ENCODE measurements around the gene ATE1. TPM values are rescaled to one million over a fixed set of nuclear protein-coding genes. Genes with fewer than 3 reads are reported as not detected.

Gene ATE1
- total and polyA plus RNA-seq, 2 of the 4 experiments (the other 2 are of a cell fraction) = 6.4 to 27.8 TPM

DNA sequence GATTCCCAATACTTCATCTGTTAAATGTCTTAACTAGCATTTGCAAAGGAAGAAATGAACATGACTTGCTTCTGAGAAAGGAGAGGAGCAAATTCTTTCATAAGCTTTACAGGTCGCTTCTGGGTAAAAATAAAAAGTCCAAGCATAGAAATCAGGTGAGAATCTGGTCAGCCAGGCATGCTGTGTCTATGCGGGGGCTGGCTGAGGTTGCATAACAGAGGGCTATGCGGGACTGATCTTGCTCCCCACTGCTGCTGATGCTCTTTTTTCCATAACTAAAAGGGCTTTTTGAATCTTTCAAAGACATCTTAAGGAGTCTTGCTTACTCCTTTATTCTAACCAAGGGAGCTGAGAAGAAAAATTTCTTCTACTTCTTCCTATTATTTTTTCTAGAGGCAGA is 236.9 kb downstream of the ATE1 start:
- no peak overlapping the region for H3K23ac ChIP-seq (ENCODE audit: low read depth, low read length)
- H3K9ac ChIP-seq (ENCODE audit: low read depth, low read length) = no peak overlapping the region
- no peaks in the 10 kb centered on the region for H3K9me3 ChIP-seq (ENCODE audit: control insufficient read depth, insufficient read depth, low read length)
- H3K18ac ChIP-seq (ENCODE audit: low read depth, low read length) = no peak overlapping the region
- H3K14ac ChIP-seq (replicated peaks; ENCODE audit: low read depth, low read length) = no peak overlapping the region
- H3K79me1 ChIP-seq (ENCODE audit: low read depth in 1 of 2, low read length in 2 of 2) = no peaks in the 10 kb centered on the region
- no peak overlapping the region for H3K27ac ChIP-seq (ENCODE audit: insufficient read depth, low read length)
- H2BK15ac ChIP-seq (ENCODE audit: low read depth, low read length) = no peak overlapping the region
- H2BK120ac ChIP-seq (ENCODE audit: low read depth, low read length) = no peak overlapping the region
- no peak overlapping the region for H2BK5ac ChIP-seq (ENCODE audit: low read depth, low read length, poor library complexity, severe bottlenecking)
- no peak overlapping the region for H4K8ac ChIP-seq (ENCODE audit: low read depth in 2 of 2, low read length in 2 of 2)
- H2AK9ac ChIP-seq (replicated peaks; ENCODE audit: low read depth, low read length, poor library complexity) = no peak overlapping the region
- no peak overlapping the region for H3K4me3 ChIP-seq (ENCODE audit: insufficient read depth, low read depth, low read length)
- H3K4me1 ChIP-seq (ENCODE audit: control insufficient read depth, insufficient read depth, low read length) = no peaks in the 10 kb centered on the region
- H2AK5ac ChIP-seq (ENCODE audit: low read depth, low read length) = no peak overlapping the region
- no peaks in the 10 kb centered on the region for H3K9me1 ChIP-seq (ENCODE audit: insufficient read depth, low read length)
- BruUV-seq (replicated peaks) = no TSS peak
- H3K4ac ChIP-seq (ENCODE audit: low read depth, low read length) = no peak overlapping the region
- no peak overlapping the region for H3K4me2 ChIP-seq (ENCODE audit: low read depth, low read length)
- DNase-seq (no peak), ATAC-seq (ENCODE audit: low read depth) (no peak)
- no peak overlapping the region for H4K91ac ChIP-seq (ENCODE audit: insufficient read depth, low read depth, low read length)
- no peaks in the 10 kb centered on the region for H3K27me3 ChIP-seq (ENCODE audit: control insufficient read depth, insufficient read depth, low read length)
- whole genome bisulfite sequencing, 2 experiments (ENCODE audit: extremely low coverage in 2 of 2, insufficient read length in 1 of 2) = 86% methylated on average over 1 of the region's 3 CpGs; no CpG with 5 or more reads in 1 of the 2 experiments
- CTCF ChIA-PET = no interaction called here
- POLR2A ChIA-PET (ENCODE audit: unreplicated experiment) = no interaction called here
- in situ Hi-C loops (cut with MboI; ENCODE audit: low sequenced_read_pairs) (no loop called here), intact Hi-C loops (cut with micrococcal nuclease) (no loop called here), dilution Hi-C loops (cut with HindIII; ENCODE audit: low sequenced_read_pairs, unreplicated experiment) (no loop called here)
- no peaks in the 10 kb centered on the region for H3K36me3 ChIP-seq (ENCODE audit: control insufficient read depth, insufficient read depth, low read length)
- H2BK20ac ChIP-seq (ENCODE audit: low read depth, low read length) = no peak overlapping the region
- no peak overlapping the region for H4K5ac ChIP-seq (ENCODE audit: low read depth, low read length)
- no peak overlapping the region for H2AFZ ChIP-seq (replicated peaks; ENCODE audit: low read length, poor library complexity)
- H3K56ac ChIP-seq (ENCODE audit: extremely low read depth, insufficient read depth, low read length) = no peak overlapping the region
- TF ChIP-seq RCOR1 (IDR thresholded peaks at IDR 0.05; ENCODE audit: insufficient replicate concordance, low read length) (no peak), MAFK (IDR thresholded peaks at IDR 0.05; ENCODE audit: low read depth, low read length) (no peak)
- no peaks in the 10 kb centered on the region for H4K20me1 ChIP-seq (ENCODE audit: insufficient read depth, low read length)

Small RNA genes within 50 kb of the gene (microRNA-seq; reads per million reads assigned to microRNA genes)
- not detected for gene RF00019 (ENCODE audit: insufficient read depth, insufficient read length)
- gene RF02219 (ENCODE audit: insufficient read depth, insufficient read length) = not detected

Small RNA genes within 50 kb of the gene (small RNA-seq; reads per million reads assigned to genes)
- 0 reads per million in 5 experiments for gene RF00019
- gene RF02219 = 0 reads per million in 5 experiments

Other genes starting within 250 kb of the ATE1 start
- gene NSMCE4A, start 47.2 kb upstream of the ATE1 start, total RNA-seq (2012; rRNA removed) = 13.4 and 20.8 TPM in 2 replicates
- gene NSMCE4A, start 47.2 kb upstream of the ATE1 start, polyA plus RNA-seq (2012; rRNA removed) = 32.8 and 33.2 TPM in 2 replicates
- 2.9 and 5.8 TPM in 2 replicates for gene TACC2, start 61.1 kb upstream of the ATE1 start, total RNA-seq (2012; rRNA removed)
- 12.6 and 15.4 TPM in 2 replicates for gene TACC2, start 61.1 kb upstream of the ATE1 start, polyA plus RNA-seq (2012; rRNA removed)